Activated B cell treated with CpG ODN at 0.5 μM for 24 hours (primary cell): ENCODE measurements around the gene GPR143. TPM values are rescaled to one million over a fixed set of nuclear protein-coding genes. Genes with fewer than 3 reads are reported as not detected.
"Not testable (repeated sequence)": the region's sequence is repeated elsewhere in the genome, so short reads cannot be mapped to it uniquely, and the experiment has no call there.

ENCODE experiments used
- ATAC-seq: fragments of 200-7000 bp; cut with Tn5 transposase; one replicate; pipeline ENCODE4 v1.10.0; 2021; ENCODE audit warnings: low read depth, mild to moderate bottlenecking, moderate library complexity
- CTCF ChIA-PET: fragments of 350-600 bp; sonication (Branson Sonifier 250); formaldehyde crosslinking; loops from one replicate; lab custom pipeline; 2021; ENCODE audit warnings: antibody characterized with exemption; lab: Charles Lee
- POLR2A ChIA-PET: fragments of 350-600 bp; sonication (Branson Sonifier 250); formaldehyde crosslinking; loops from one replicate; lab custom pipeline; 2021; ENCODE audit warnings: antibody characterized with exemption; lab: Charles Lee
- DNase-seq: peaks from one replicate; pipeline ENCODE4 v3.0.0; 2022
- H3K27ac Mint-ChIP-seq: one replicate; pipeline ENCODE4 v1.8.0; 2020; ENCODE audit warnings: mixed read lengths
- H3K27me3 Mint-ChIP-seq: one replicate; pipeline ENCODE4 v1.8.0; 2021; ENCODE audit warnings: mixed read lengths
- H3K36me3 Mint-ChIP-seq: one replicate; pipeline ENCODE4 v1.8.0; 2021; ENCODE audit warnings: low read depth, mixed read lengths
- H3K4me1 Mint-ChIP-seq: one replicate; pipeline ENCODE4 v1.8.0; 2021; ENCODE audit warnings: mixed read lengths
- H3K4me3 Mint-ChIP-seq: one replicate; pipeline ENCODE4 v1.8.0; 2020; ENCODE audit warnings: mild to moderate bottlenecking, mixed read lengths
- H3K9me3 Mint-ChIP-seq: one replicate; pipeline ENCODE4 v1.8.0; 2020; ENCODE audit warnings: mixed read lengths
- intact Hi-C: fragments of 100-400 bp; cut with micrococcal nuclease; formaldehyde crosslinking; loops from one replicate; pipeline ENCODE4 v1.15.1; 2024
- total RNA-seq: library from RNA; stranded (reverse); gene quantifications from 2 replicates; pipeline ENCODE4 v1.2.3, GENCODE V29; 2022
- TF ChIP-seq, protein P1 (sequence below): fragments of 200-600 bp; IDR thresholded peaks from one replicate; pipeline ENCODE4 v1.8.0; 2022; ENCODE audit warnings: antibody characterized with exemption, mild to moderate bottlenecking

The GPR143 gene
- total RNA-seq, 1 donor from 2014 or later = not detected

DNA sequence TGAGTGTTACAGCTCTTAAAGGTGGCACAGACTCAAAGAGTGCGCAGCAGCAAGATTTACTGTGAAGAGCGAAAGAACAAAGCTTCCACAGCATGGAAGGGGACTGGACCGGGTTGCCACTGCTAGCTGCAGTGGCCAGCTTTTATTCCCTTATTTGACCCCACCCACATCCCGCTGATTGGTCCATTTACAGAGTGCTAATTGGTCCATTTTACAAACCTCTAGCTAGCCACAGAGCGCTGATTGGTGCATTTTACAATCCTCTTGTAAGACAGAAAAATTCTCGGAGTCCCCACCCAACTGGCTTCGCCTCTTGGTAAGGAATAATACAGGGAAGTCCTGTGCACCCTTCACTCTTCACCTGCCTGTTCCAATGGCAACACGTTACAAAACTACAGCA, 18.7 kb upstream of the GPR143 start:
- DNase-seq = no peak
- Mint-ChIP-seq H3K4me3 (no peak overlapping the region), H3K4me1 (peaks cover 2% of the 10 kb centered on the region), H3K9me3 (no peaks in the 10 kb centered on the region), H3K36me3 (no peaks in the 10 kb centered on the region), H3K27me3 (peaks cover 11% of the 10 kb centered on the region), H3K27ac (no peak overlapping the region)
- TF ChIP-seq, protein P1, sequence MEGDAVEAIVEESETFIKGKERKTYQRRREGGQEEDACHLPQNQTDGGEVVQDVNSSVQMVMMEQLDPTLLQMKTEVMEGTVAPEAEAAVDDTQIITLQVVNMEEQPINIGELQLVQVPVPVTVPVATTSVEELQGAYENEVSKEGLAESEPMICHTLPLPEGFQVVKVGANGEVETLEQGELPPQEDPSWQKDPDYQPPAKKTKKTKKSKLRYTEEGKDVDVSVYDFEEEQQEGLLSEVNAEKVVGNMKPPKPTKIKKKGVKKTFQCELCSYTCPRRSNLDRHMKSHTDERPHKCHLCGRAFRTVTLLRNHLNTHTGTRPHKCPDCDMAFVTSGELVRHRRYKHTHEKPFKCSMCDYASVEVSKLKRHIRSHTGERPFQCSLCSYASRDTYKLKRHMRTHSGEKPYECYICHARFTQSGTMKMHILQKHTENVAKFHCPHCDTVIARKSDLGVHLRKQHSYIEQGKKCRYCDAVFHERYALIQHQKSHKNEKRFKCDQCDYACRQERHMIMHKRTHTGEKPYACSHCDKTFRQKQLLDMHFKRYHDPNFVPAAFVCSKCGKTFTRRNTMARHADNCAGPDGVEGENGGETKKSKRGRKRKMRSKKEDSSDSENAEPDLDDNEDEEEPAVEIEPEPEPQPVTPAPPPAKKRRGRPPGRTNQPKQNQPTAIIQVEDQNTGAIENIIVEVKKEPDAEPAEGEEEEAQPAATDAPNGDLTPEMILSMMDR = no peak
- no peak for ATAC-seq
- intact Hi-C loops = no loop called here
- ChIA-PET CTCF (no interaction called here), POLR2A (no interaction called here)

DNA sequence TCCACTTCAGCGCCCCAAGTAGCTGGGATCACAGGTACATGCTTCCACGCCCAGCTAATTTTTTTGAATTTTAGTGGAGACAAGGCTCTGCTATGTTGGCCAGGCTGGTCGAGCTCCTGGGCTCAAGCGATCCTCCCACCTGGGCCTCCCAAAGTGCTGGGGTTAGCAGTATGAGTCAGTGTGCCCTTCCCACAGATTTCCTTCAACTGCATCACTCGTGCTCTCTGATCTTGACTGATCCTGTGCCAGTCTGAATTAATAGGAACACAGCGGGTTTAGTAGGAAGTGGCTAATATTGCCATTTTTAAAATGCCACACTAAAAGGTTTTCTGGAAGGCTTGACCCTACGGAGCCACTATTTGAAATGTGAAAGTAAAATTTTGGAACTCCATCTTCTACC, 16.3 kb upstream of the GPR143 start:
- CTCF ChIA-PET = no interaction called here

DNA sequence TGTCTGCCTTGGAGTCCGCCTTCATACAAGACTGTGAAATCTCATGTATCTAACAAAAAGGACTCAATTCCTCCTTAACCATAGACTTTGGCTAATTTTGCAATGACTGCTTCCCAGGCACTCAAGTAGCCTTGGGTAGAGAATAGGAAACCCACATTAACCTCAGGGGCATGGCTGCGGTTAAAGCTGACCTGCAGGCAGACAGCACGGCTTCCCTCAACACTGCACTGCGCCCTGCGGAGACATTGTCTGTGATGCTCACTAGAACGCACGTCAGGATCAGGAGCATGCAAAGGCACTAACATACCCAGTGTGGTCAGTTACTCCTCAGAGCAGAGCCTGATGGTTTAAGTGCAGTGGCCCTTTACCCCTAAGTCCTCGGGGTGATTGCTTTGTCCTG, 10.3 kb upstream of the GPR143 start:
- intact Hi-C loops = no loop called here
- POLR2A ChIA-PET = no interaction called here

More for the DNA sequence above, 16.3 kb upstream of the GPR143 start:
- no peak overlapping the region for H3K27ac Mint-ChIP-seq
- ATAC-seq (no peak), DNase-seq (no peak)
- no peak overlapping the region for H3K4me3 Mint-ChIP-seq
- peaks cover under 1% of the 10 kb centered on the region for H3K4me1 Mint-ChIP-seq
- H3K27me3 Mint-ChIP-seq = peaks cover 3% of the 10 kb centered on the region
- H3K9me3 Mint-ChIP-seq = no peaks in the 10 kb centered on the region
- intact Hi-C loops = no loop called here
- TF ChIP-seq, protein P1 = no peak
- H3K36me3 Mint-ChIP-seq = no peaks in the 10 kb centered on the region
- POLR2A ChIA-PET = no interaction called here

DNA sequence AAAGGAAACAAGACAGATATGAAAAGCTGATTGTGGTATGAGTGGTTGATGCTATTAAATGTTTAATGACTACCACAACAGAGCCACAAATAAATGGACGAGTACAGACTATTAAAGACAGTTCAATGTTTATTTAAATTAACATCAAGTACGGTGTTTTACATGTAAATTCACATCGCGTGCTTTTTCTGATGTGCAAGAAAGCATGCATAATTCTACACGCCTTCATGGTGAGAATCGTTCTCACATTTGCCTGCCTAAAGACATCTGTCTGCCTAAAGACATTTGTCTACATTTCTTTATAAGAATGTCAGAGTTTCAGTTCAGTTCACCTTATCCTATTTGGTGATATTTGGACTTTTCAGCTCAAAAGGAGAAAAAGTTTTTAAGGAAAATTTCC, 7.3 kb upstream of the GPR143 start:
- Mint-ChIP-seq H3K9me3 (no peaks in the 10 kb centered on the region), H3K36me3 (no peaks in the 10 kb centered on the region), H3K4me1 (no peaks in the 10 kb centered on the region), H3K27me3 (peaks cover 7% of the 10 kb centered on the region), H3K4me3 (no peak overlapping the region), H3K27ac (no peak overlapping the region)
- DNase-seq (no peak), ATAC-seq (no peak)
- intact Hi-C loops = no loop called here
- TF ChIP-seq, protein P1 = no peak
- CTCF ChIA-PET = no interaction called here
- POLR2A ChIA-PET = no interaction called here

More for the DNA sequence above, 10.3 kb upstream of the GPR143 start:
- Mint-ChIP-seq H3K4me1 (no peaks in the 10 kb centered on the region), H3K27ac (no peak overlapping the region), H3K4me3 (no peak overlapping the region), H3K27me3 (peaks cover 7% of the 10 kb centered on the region), H3K9me3 (no peaks in the 10 kb centered on the region), H3K36me3 (no peaks in the 10 kb centered on the region)
- no peak for ATAC-seq
- DNase-seq = no peak
- TF ChIP-seq, protein P1 = no peak
- CTCF ChIA-PET = no interaction called here

DNA sequence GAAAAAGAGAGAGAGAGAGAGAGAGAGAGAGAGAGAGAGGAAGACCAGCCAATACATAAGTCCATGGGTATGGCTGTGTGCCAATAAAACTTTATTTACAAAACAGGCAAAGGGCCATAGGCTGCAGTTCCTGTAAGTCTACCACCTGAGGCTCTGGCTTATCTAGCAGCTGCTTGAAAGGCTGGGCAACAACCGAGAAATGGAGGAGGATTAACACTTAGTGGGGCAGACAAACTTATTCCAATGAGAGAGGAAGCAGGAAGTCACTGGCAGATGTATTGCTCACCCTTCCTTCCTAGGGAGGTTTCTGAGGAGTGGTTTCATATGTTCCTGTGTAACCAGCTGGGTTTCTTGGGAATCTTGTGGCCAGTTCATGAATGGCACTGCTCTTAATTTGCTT, 4.7 kb upstream of the GPR143 start:
- Mint-ChIP-seq H3K4me1 (no peaks in the 10 kb centered on the region), H3K27me3 (peaks cover 6% of the 10 kb centered on the region), H3K9me3 (no peaks in the 10 kb centered on the region), H3K27ac (no peak overlapping the region), H3K36me3 (no peaks in the 10 kb centered on the region), H3K4me3 (no peak overlapping the region)
- ATAC-seq = no peak
- intact Hi-C loops = no loop called here
- ChIA-PET CTCF (no interaction called here), POLR2A (no interaction called here)
- DNase-seq = no peak
- TF ChIP-seq, protein P1 = no peak

DNA sequence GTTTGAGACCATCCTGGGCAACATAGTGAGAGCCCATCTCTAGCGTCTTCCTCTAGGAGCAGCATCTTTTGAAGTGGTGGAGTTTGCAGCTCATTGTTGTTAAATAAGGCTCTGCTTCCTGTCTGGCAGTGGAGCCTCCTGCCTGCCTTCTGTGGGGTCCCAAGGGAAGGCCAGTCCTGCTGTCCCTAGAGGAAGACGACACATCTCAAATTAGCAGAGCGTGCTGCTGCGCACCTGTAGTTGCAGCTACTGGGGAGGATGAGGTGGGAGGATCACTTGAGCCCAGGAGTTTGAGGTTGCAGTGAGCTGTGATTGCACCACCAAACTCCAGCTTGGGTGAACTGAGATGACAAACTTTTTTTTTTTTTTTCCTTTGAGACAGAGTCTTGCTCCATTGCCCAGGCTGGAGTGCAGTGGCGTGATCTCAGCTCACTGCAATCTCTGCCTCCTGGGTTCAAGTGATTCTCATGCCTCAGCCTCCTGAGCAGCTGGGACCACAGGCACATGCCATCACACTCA, 2.7 kb upstream of the GPR143 start:
- intact Hi-C loops, H3K9me3 Mint-ChIP-seq, H3K36me3 Mint-ChIP-seq, H3K27ac Mint-ChIP-seq, DNase-seq, ATAC-seq, H3K27me3 Mint-ChIP-seq, H3K4me1 Mint-ChIP-seq, CTCF ChIA-PET, H3K4me3 Mint-ChIP-seq: not testable (repeated sequence)
- POLR2A ChIA-PET = interaction anchor here (0.6 kb wide), 1 partner anchor 427 kb away, joined by 4 read pairs; no protein-coding TSS in a partner anchor
